Neural cell (in vitro differentiated cells): ENCODE measurements around the gene ERBB4. TPM values are rescaled to one million over a fixed set of nuclear protein-coding genes. Genes with fewer than 3 reads are reported as not detected.

Experiments
- H2AFZ ChIP-seq: fragments of 200-600, 300-800 bp; sonication (generic), shearing (Covaris generic); 2 replicates; pipeline ENCODE4 v1.6.0; 2014; ENCODE audit warnings: low read depth, mild to moderate bottlenecking, antibody characterized with exemption, low read length, moderate library complexity
- H3F3A ChIP-seq: fragments of 200-600 bp; shearing (Covaris generic); 2 replicates; pipeline ENCODE4 v1.6.1; 2016; ENCODE audit warnings: mild to moderate bottlenecking, moderate library complexity, mixed read lengths, antibody characterized with exemption, low read length; ENCODE audit not compliant: insufficient read depth, poor library complexity, severe bottlenecking
- H3K27ac ChIP-seq: fragments of 200-600, 300-800 bp; sonication (generic), shearing (Covaris generic); 2 replicates; pipeline ENCODE4 v1.5.1; 2014; ENCODE audit warnings: mild to moderate bottlenecking, low read length, moderate library complexity
- H3K27me3 ChIP-seq: fragments of 300-800, 200-600 bp; sonication (generic), shearing (Covaris generic); 2 replicates; pipeline ENCODE4 v1.6.0; 2014; ENCODE audit warnings: mild to moderate bottlenecking, low read depth, low read length, moderate library complexity; ENCODE audit not compliant: insufficient read depth
- H3K36me3 ChIP-seq: fragments of 300-800, 200-600 bp; sonication (generic), shearing (Covaris generic); 2 replicates; pipeline ENCODE4 v1.5.1; 2014; ENCODE audit warnings: mild to moderate bottlenecking, antibody characterized with exemption, low read length, moderate library complexity; ENCODE audit not compliant: insufficient read depth
- H3K4me2 ChIP-seq: fragments of 300-800, 200-600 bp; sonication (generic), shearing (Covaris generic); 2 replicates; pipeline ENCODE4 v1.6.0; 2014; ENCODE audit warnings: mild to moderate bottlenecking, low read length
- H3K4me3 ChIP-seq: fragments of 300-800, 200-600 bp; sonication (generic), shearing (Covaris generic); 2 replicates; pipeline ENCODE4 v1.5.1; 2014; ENCODE audit warnings: mild to moderate bottlenecking, low read length, moderate library complexity
- H3K79me2 ChIP-seq: fragments of 200-600 bp; shearing (Covaris generic); replicated peaks from 2 replicates; pipeline ENCODE4 v1.6.0; 2014; ENCODE audit warnings: mild to moderate bottlenecking, low read length, moderate library complexity; ENCODE audit not compliant: insufficient read depth
- H3K9ac ChIP-seq: fragments of 300-800, 200-600 bp; sonication (generic), shearing (Covaris generic); 2 replicates; pipeline ENCODE4 v1.6.1; 2016; ENCODE audit warnings: mild to moderate bottlenecking, low read length, mixed read lengths
- H3K9me2 ChIP-seq: fragments of 200-600 bp; shearing (Covaris generic); 2 replicates; pipeline ENCODE4 v1.6.1; 2016; ENCODE audit warnings: mild to moderate bottlenecking, low read length, mixed read lengths; ENCODE audit not compliant: insufficient read depth
- H3K9me3 ChIP-seq: fragments of 200-600, 300-800 bp; sonication (generic), shearing (Covaris generic); 2 replicates; pipeline ENCODE4 v1.6.1; 2016; ENCODE audit warnings: mild to moderate bottlenecking, mixed run types, low read length, moderate library complexity, mixed read lengths
- H4K20me1 ChIP-seq: fragments of 200-600 bp; shearing (Covaris generic); 2 replicates; pipeline ENCODE4 v1.6.1; 2016; ENCODE audit warnings: mild to moderate bottlenecking, mixed run types; ENCODE audit not compliant: insufficient read depth
- CTCF ChIP-seq: fragments of 450-650 bp; IDR thresholded peaks from 2 replicates; pipeline ENCODE4 v1.5.1; 2014; ENCODE audit warnings: antibody characterized with exemption, mild to moderate bottlenecking, moderate library complexity; ENCODE audit not compliant: poor library complexity, severe bottlenecking
- EP300 ChIP-seq: fragments of 450-650 bp; conservative IDR thresholded peaks from 2 replicates; pipeline ENCODE4 v1.6.1; 2014; ENCODE audit warnings: antibody characterized with exemption, mild to moderate bottlenecking, moderate library complexity; ENCODE audit not compliant: poor library complexity, severe bottlenecking
- EZH2 ChIP-seq: fragments of 200-600, 300-800 bp; shearing (Covaris generic), sonication (generic); IDR thresholded peaks from 2 replicates; pipeline ENCODE4 v1.6.1; 2014; ENCODE audit warnings: antibody characterized with exemption, low read length, borderline replicate concordance, mild to moderate bottlenecking; ENCODE audit not compliant: insufficient read depth, poor library complexity, severe bottlenecking
- MXI1 ChIP-seq: fragments of 450-650 bp; conservative IDR thresholded peaks from 2 replicates; pipeline ENCODE4 v1.6.1; 2014; ENCODE audit warnings: antibody characterized with exemption, mild to moderate bottlenecking; ENCODE audit not compliant: poor library complexity, severe bottlenecking
- POLR2AphosphoS5 ChIP-seq: IDR thresholded peaks from 2 replicates; pipeline ENCODE4 v1.6.1; 2012
- RAD21 ChIP-seq: fragments of 450-650 bp; conservative IDR thresholded peaks from 2 replicates; pipeline ENCODE4 v1.6.1; 2014; ENCODE audit warnings: antibody characterized with exemption, mild to moderate bottlenecking, moderate library complexity
- REST ChIP-seq: IDR thresholded peaks from 2 replicates; pipeline ENCODE4 v1.6.1; 2012; ENCODE audit warnings: borderline replicate concordance
- SMC3 ChIP-seq: fragments of 450-650 bp; conservative IDR thresholded peaks from 2 replicates; pipeline ENCODE4 v1.6.1; 2014; ENCODE audit warnings: antibody characterized with exemption, mild to moderate bottlenecking, moderate library complexity; ENCODE audit not compliant: poor library complexity
- TAF1 ChIP-seq: IDR thresholded peaks from 2 replicates; pipeline ENCODE4 v1.6.1; 2012; ENCODE audit warnings: low read depth
- polyA plus RNA-seq: library from polyadenylated mRNA; depleted of rRNA; stranded (reverse); fragments of >200 nt; gene quantifications from 2 replicates; pipeline ENCODE4 v1.2.3, GENCODE V29; 2014

The ERBB4 gene
- polyA plus RNA-seq, 1 donor from 2014 or later = 0.69 TPM

- Histone ChIP-seq H3K36me3 (no peaks in the 10 kb centered on the region), H3K4me3 (no peak overlapping the region), H3K9me2 (no peaks in the 10 kb centered on the region), H2AFZ (no peak overlapping the region), H3K79me2 (no peaks in the 10 kb centered on the region), H3K27ac (no peak overlapping the region), H3K9me3 (no peaks in the 10 kb centered on the region), H3K4me2 (no peak overlapping the region), H3K9ac (no peak overlapping the region), H3K27me3 (no peaks in the 10 kb centered on the region), H3F3A (no peaks in the 10 kb centered on the region), H4K20me1 (no peaks in the 10 kb centered on the region)
- TF ChIP-seq EP300 = no peak
- TF ChIP-seq MXI1 = no peak
- TF ChIP-seq RAD21 = no peak
- TF ChIP-seq CTCF = no peak
- no peak for TF ChIP-seq TAF1
- TF ChIP-seq SMC3 = no peak
- TF ChIP-seq EZH2 = no peak
- no peak for TF ChIP-seq POLR2AphosphoS5
- no peak for TF ChIP-seq REST
These were observed 194.5 kb downstream of the ERBB4 start for GRCh38 chr2:212344131-212344530.

GRCh38 chr2:212343167-212343566 is 195.4 kb downstream of the ERBB4 start:
- no peaks in the 10 kb centered on the region for H3K36me3 ChIP-seq
- H3K4me3 ChIP-seq = no peak overlapping the region
- H3K27me3 ChIP-seq = no peaks in the 10 kb centered on the region
- no peaks in the 10 kb centered on the region for H3K79me2 ChIP-seq
- H4K20me1 ChIP-seq = no peaks in the 10 kb centered on the region
- H3F3A ChIP-seq = no peaks in the 10 kb centered on the region
- H3K27ac ChIP-seq = no peak overlapping the region
- H3K9ac ChIP-seq = no peak overlapping the region
- H3K9me3 ChIP-seq = no peaks in the 10 kb centered on the region
- H2AFZ ChIP-seq = no peak overlapping the region
- no peaks in the 10 kb centered on the region for H3K9me2 ChIP-seq
- H3K4me2 ChIP-seq = no peak overlapping the region
- TF ChIP-seq SMC3 (no peak), EZH2 (no peak), TAF1 (no peak), EP300 (no peak), MXI1 (no peak), POLR2AphosphoS5 (no peak), RAD21 (no peak), REST (no peak), CTCF (no peak)
